HG03442 (cell line): ENCODE data around the gene SH3RF2.
"Not testable (repeated sequence)": the region's sequence is repeated elsewhere in the genome, so short reads cannot be mapped to it uniquely, and the experiment has no call there.

ENCODE experiments used
- ATAC-seq: cut with Tn5 transposase; IDR thresholded peaks from one replicate; pipeline ENCODE4 v1.9.1; 2021; ENCODE audit warnings: mild to moderate bottlenecking, moderate library complexity; ENCODE audit not compliant: unreplicated experiment

The SH3RF2 gene

GRCh38 chr5:145948047-145948446, 11.7 kb downstream of the SH3RF2 start:
- ATAC-seq = no peak

- no peak for ATAC-seq
These were observed 12.5 kb downstream of the SH3RF2 start for GRCh38 chr5:145948921-145949320.

- ATAC-seq = no peak
These were observed 13.1 kb downstream of the SH3RF2 start for GRCh38 chr5:145949474-145949873.

- no peak for ATAC-seq
These were observed 14.7 kb downstream of the SH3RF2 start for GRCh38 chr5:145951071-145951470.

- ATAC-seq = no peak
These were observed 16.8 kb downstream of the SH3RF2 start for GRCh38 chr5:145953202-145953601.

- ATAC-seq = not testable (repeated sequence)
These were observed 17.8 kb downstream of the SH3RF2 start for GRCh38 chr5:145954140-145954539.

GRCh38 chr5:145957388-145957787, 21.0 kb downstream of the SH3RF2 start:
- no peak for ATAC-seq

GRCh38 chr5:145958436-145958835, 22.1 kb downstream of the SH3RF2 start:
- no peak for ATAC-seq

GRCh38 chr5:145960166-145960565, 23.8 kb downstream of the SH3RF2 start:
- ATAC-seq = no peak

GRCh38 chr5:145960848-145961600, 24.6 kb downstream of the SH3RF2 start:
- no peak for ATAC-seq

- no peak for ATAC-seq
These were observed 25.6 kb downstream of the SH3RF2 start for GRCh38 chr5:145962001-145962400.

- not testable (repeated sequence) for ATAC-seq
These were observed 27.6 kb downstream of the SH3RF2 start for GRCh38 chr5:145964008-145964407.

GRCh38 chr5:145965804-145966203, 29.4 kb downstream of the SH3RF2 start:
- no peak for ATAC-seq

GRCh38 chr5:145967296-145967695, 30.9 kb downstream of the SH3RF2 start:
- no peak for ATAC-seq

GRCh38 chr5:145968970-145969713, 32.8 kb downstream of the SH3RF2 start:
- no peak for ATAC-seq

- ATAC-seq = no peak
These were observed 33.3 kb downstream of the SH3RF2 start for GRCh38 chr5:145969714-145970092.

GRCh38 chr5:145971108-145971507, 34.7 kb downstream of the SH3RF2 start:
- ATAC-seq = no peak

GRCh38 chr5:145971701-145972100, 35.3 kb downstream of the SH3RF2 start:
- no peak for ATAC-seq

GRCh38 chr5:145975001-145975360, 38.6 kb downstream of the SH3RF2 start:
- no peak for ATAC-seq

GRCh38 chr5:145975361-145976066, 39.1 kb downstream of the SH3RF2 start:
- ATAC-seq = no peak

- peak; percentile 70 for ATAC-seq
These were observed 40.2 kb downstream of the SH3RF2 start for GRCh38 chr5:145976431-145977155.
